GOT3 (cell line): ENCODE measurements around the gene CCR5.

Experiments used
- DNase-seq: peaks from one replicate; lab custom pipeline; 2025; ENCODE audit warnings: mixed read lengths; lab: John Stamatoyannopoulos, UW

CCR5 gene

DNA sequence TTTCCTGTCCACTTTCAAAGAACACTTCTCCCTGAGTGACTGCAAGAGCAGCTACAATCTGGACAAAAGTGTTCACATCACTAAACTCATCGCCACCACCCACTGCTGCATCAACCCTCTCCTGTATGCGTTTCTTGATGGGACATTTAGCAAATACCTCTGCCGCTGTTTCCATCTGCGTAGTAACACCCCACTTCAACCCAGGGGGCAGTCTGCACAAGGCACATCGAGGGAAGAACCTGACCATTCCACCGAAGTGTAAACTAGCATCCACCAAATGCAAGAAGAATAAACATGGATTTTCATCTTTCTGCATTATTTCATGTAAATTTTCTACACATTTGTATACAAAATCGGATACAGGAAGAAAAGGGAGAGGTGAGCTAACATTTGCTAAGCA, 38.1 kb downstream of the CCR5 start:
- no peak for DNase-seq

DNA sequence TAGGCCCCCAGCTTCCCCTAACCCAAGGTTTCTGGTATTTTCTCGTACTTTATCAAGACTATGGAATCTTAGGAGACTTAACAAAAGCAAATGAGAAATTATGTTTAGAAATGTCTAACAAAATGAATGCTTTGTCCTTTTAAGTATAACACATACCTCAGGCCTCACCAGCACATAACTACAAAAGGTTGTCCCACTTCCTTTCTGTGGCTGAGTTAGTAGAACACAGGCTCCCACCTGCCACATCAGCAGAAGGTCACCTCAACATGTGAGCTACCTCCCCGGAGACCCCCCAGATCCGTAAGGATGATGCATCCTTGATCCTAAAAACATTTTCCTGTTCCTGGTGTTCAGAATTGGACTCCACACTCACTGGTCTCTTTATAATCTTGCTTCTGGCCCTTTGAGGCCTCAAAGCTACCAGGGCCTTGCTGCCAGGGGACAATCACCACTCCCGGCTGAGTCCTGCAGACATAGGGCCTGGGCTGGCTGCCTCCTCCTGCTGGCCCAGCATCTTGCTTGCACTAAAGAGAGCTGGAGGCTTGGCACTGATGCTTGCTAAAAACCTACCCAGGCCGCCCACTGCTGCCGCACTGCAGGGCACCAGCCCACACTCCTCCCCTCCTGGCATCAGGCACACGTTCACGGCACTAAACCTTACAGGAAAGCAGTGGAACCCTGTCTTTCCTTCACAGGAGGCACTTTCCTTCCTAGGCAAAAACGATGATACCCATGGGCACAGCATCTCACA, 39.2 kb downstream of the CCR5 start:
- no peak for DNase-seq

DNA sequence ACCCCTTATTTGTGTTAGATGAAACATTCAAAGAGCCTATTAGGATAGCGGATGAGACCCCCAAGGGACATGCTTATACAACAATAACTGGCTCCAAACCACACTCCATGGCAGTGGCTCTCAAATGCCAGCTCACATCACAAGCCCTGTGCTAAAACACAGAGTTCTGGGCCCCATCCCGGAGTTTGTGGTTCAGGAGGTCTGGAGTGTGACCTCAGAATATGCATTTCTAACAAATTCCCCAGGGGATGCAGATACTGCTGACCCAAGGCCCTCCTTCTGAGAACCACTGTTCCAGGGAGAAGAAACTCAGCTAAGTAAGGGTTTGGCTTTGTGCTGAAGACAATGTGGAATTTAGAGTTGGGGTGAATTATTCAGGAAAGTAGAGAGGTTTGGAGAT, 39.9 kb downstream of the CCR5 start:
- DNase-seq = no peak

- no peak for DNase-seq
Observed at GRCh38 chr3:46411271-46411670, 40.5 kb downstream of the CCR5 start.

GRCh38 chr3:46412786-46413298, 42.1 kb downstream of the CCR5 start:
- no peak for DNase-seq

DNA sequence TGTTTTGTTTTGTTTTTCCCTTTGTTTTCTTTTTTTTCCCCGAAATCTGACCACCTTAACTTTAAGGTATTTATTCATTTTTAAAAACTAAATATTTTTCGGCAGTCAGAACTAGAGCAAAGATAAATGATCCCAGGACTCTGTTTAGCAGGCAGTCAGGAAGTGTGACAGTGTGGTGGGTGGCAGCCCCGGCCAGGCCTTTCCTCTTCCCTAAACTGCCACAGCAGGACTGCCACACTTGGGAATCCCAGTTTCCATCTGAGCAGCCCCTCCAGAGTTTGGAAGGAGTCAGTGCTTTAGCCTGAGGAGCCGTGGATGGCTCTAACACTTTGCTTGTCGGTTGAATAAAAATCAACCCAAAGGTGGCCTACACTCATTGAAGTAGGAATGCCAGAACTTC, 43.2 kb downstream of the CCR5 start:
- no peak for DNase-seq

GRCh38 chr3:46414739-46415138, 44.0 kb downstream of the CCR5 start:
- no peak for DNase-seq

DNA sequence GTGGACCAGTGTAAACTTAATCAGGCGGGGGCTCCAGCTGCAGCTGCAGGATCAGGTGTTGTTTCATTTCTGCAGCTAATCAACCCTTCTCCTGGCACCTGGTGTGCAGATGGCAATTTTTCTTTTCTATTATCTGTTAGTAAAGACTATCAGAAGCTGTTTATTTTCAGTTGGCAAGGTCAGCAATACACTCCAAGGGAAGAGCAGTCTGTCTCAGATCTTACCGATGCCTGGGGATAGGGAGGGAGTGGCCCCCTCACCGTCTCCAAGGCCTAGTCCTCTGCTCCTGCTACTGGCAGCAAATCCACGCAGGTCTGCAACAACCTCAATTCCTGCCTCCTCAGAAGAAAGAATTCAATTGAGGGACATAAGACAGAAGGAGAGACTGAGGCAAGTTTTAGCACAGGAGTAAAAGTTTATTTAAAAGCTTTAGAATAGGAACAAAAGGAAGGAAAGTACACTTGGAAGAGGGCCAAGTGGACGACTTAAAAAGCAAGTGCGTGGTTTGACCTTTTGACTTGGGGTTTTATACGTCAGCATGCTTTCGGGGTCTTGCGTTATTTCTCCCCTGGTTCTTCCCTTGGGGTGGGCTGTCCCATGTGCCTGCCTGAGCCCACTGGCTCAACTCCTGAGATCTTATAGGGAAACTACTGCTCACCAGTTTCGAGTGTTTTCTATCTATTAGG, 45.5 kb downstream of the CCR5 start:
- DNase-seq = no peak

- DNase-seq = no peak
Observed at GRCh38 chr3:46416811-46417510, 46.2 kb downstream of the CCR5 start.

DNA sequence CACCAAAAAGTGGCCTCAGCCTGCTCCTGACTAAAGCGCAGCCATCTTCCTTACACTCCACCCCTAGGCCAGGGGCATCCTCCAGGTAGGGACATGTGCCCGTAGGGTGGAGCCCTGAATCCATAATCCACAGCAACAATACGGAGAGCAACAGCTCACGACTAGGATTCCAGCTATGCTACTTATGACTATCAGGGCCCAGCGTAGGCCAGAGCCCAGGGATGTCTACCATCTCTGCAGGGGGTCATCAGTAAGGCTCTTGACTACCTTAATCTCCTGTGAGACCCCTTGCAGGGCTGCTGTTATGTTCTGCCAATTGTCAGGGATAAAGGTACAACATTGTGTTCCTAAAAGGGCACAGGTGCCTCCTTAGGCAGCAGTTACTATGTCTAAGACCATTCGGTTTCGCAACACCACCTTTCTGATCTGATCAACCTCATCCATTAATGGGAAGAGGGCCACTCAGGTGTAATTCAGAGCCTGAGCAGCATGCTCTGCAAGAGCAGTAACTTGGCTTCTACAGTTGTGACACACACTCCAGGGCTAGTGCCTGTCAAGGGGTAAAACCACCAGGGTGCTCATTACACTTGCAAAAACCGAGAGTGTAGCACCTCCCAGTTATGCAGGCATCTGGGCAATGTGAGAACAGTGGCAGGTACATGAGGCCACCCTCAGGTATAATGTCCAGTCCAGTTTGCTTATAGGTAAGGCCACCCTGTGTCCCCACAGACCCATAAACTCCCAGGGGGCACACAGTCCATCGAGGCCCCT, 47.3 kb downstream of the CCR5 start:
- DNase-seq = no peak

DNA sequence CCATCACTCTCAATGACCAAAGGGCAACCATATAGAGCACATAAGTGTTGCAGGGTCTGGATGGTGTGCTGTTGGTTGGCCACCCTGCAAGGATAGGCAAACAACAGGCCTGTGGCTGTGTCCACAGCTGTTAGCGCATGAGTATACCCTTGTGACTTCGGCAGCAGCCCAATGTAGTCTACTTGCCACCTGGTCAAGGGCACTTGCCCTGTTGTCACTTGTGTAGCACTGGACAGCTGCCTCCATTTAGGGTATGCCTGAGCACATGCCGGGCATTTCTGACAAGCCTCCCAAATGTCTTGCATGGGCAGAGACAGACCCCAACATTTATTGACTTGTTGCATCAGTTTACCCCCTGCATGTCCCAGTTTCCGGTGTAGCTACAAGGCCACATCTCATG, 49.1 kb downstream of the CCR5 start:
- no peak for DNase-seq

DNA sequence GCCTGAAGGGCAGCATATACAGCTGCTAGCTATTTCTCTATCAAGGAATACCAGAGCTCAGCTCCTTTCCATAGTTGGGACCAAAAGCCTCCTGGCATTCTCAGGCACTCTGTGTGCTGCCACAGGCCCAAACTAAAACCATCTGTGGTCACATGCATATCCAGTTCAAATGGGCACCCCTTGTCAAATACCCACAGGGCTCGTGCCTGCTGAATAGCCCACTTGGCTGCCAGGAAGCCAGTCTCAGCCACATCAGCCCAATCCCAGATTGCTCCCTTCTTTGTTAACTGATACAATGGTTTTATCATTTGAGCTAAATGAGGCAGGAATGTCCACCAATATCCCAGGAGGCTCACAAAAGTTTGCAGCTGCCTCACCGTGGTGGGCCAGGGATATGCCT, 50.2 kb downstream of the CCR5 start:
- DNase-seq = no peak

GRCh38 chr3:46422617-46423016, 51.9 kb downstream of the CCR5 start:
- no peak for DNase-seq

- no peak for DNase-seq
Observed at GRCh38 chr3:46423588-46423987, 52.8 kb downstream of the CCR5 start.
